22Rv1 (cell line): ENCODE data around the gene SHD.

Source experiments
- CTCF ChIP-seq: fragments of 450-650 bp; IDR thresholded peaks from 2 replicates; pipeline ENCODE4 v1.5.1; 2017; ENCODE audit warnings: mild to moderate bottlenecking
- ZFX ChIP-seq: fragments of 450-650 bp; IDR thresholded peaks from 2 replicates; pipeline ENCODE4 v1.6.1; 2017; ENCODE audit warnings: antibody characterized with exemption, borderline replicate concordance

GRCh38 chr19:4278010-4278409 lies 1.1 kb upstream of the SHD start:
- TF ChIP-seq CTCF (no peak), ZFX (no peak)
